DMS79 treated with DMSO at 0.1 percent for 48 hours (cell line): ENCODE results near the gene SYNE4.

Source experiments
- DNase-seq: peaks from one replicate; lab custom pipeline; 2025; lab: John Stamatoyannopoulos, UW

The SYNE4 gene

GRCh38 chr19:35955881-35956634 lies 52.6 kb downstream of the SYNE4 start:
- DNase-seq: no peak
